Natural killer cell (primary cell): ENCODE measurements around the gene BBS9. TPM values are rescaled to one million over a fixed set of nuclear protein-coding genes. Genes with fewer than 3 reads are reported as not detected.
A peak's percentile ranks its signal among the peaks of the same experiment; 100 is the strongest.

ENCODE experiments used
- ATAC-seq, 3 donors: fragments of 150-1000 bp in 2 of 3; fragments of 200-7000 bp in 1 of 3; cut with Tn5 transposase; 1 replicate in 1 of 3; 2 replicates in 2 of 3; pipeline ENCODE4 v1.10.0; 2021; ENCODE audit warnings: mild to moderate bottlenecking in 2 of 3, moderate library complexity in 2 of 3
- DNase-seq, 2 donors: peaks; one replicate each; pipeline versions ENCODE4 v3.0.0 to v3.0.0-alpha.2; 2013 to 2021; ENCODE audit warnings: mixed read lengths in 1 of 2
- H3K27ac ChIP-seq: one replicate; pipeline ENCODE4 v1.5.1; 2013; ENCODE audit warnings: mild to moderate bottlenecking, low read length
- H3K27me3 ChIP-seq: one replicate; pipeline ENCODE4 v1.6.1; 2013; ENCODE audit warnings: low read length; ENCODE audit not compliant: control insufficient read depth, insufficient read depth
- H3K36me3 ChIP-seq: one replicate; pipeline ENCODE4 v1.6.1; 2013; ENCODE audit warnings: low read length; ENCODE audit not compliant: control insufficient read depth, insufficient read depth
- H3K4me1 ChIP-seq: one replicate; pipeline ENCODE4 v1.6.1; 2013; ENCODE audit warnings: low read length; ENCODE audit not compliant: control insufficient read depth, insufficient read depth
- H3K4me3 ChIP-seq: one replicate; pipeline ENCODE4 v1.5.1; 2013; ENCODE audit warnings: low read length
- H3K9me3 ChIP-seq: one replicate; pipeline ENCODE4 v1.6.1; 2013; ENCODE audit warnings: low read length; ENCODE audit not compliant: control insufficient read depth, insufficient read depth
- H3K27ac Mint-ChIP-seq, 2 donors: one replicate each; pipeline ENCODE4 v1.8.0; 2022; ENCODE audit warnings: mild to moderate bottlenecking in 2 of 2, mixed read lengths in 2 of 2, moderate library complexity in 1 of 2
- H3K27me3 Mint-ChIP-seq, 2 donors: one replicate each; pipeline ENCODE4 v1.8.0; 2022; ENCODE audit warnings: low read depth in 2 of 2, mixed read lengths in 2 of 2
- H3K36me3 Mint-ChIP-seq: one replicate; pipeline ENCODE4 v1.8.0; 2022; ENCODE audit warnings: mixed read lengths
- H3K4me1 Mint-ChIP-seq, 2 donors: one replicate each; pipeline ENCODE4 v1.8.0; 2022; ENCODE audit warnings: mixed read lengths in 2 of 2
- H3K4me3 Mint-ChIP-seq: one replicate; pipeline ENCODE4 v1.8.0; 2022; ENCODE audit warnings: mild to moderate bottlenecking, moderate library complexity, mixed read lengths
- H3K9me3 Mint-ChIP-seq, 2 donors: one replicate each; pipeline ENCODE4 v1.8.0; 2022; ENCODE audit warnings: mixed read lengths in 2 of 2
- WGBS: methylation state at CpG from one replicate; pipeline ENCODE4 v1.1.7; 2013; ENCODE audit warnings: missing lambda C conversion rate; ENCODE audit not compliant: insufficient coverage; 5-methylcytosine and 5-hydroxymethylcytosine counted together
- intact Hi-C: fragments of 100-400 bp; cut with micrococcal nuclease; formaldehyde crosslinking; loops from one replicate; pipeline ENCODE4 v1.14.2; 2022
- total RNA-seq, 4 donors: library from RNA; stranded (reverse); fragments of 120-200 nt in 1 of 4; gene quantifications; one replicate each; pipeline versions ENCODE4 v1.2.3 to v1.2.4, GENCODE V29; 2013 to 2022
- TF ChIP-seq, protein P1 (sequence below): fragments of 200-600 bp; IDR thresholded peaks from one replicate; pipeline ENCODE4 v1.8.0; 2022; ENCODE audit warnings: antibody characterized with exemption

Gene BBS9
- total RNA-seq, 3 donors from 2014 or later (not counting 1 experiment from before 2014, with no cell fraction given) = 25.1 to 34.6 (median 34.4) TPM

DNA sequence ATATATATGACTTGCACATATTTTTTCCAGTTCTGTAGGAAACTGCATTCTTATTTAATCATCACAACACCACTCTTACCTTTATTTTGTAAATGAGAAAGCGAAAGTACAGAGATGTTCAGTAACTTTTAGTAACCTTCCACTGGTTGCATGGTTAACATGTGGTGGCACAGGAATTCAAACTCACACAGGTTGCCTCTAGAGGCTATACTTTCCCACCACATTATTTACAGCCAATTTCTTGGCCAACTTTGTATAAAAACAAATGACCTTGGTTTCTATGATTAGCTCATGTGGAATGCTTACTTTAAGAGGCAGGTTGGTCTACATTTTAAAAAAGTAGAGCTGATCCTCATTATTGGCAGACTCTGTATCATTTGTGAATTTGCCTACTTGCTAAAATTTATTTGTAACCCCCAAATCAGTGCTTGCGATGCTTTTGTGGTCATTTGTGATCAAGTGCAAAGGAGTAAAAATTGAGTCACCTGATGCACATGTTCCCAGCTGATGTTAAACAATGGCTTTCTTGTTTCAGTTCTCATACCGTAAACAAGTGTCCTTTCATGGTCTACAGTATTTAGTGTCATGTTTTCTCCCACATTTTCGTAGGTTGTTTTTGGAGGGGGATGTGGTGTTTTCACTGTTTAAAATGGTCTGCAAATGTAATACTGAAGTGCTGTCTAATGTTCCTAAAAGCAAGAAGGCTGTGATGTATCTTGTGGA is 14.8 kb downstream of the BBS9 start:
- H3K4me1 ChIP-seq = no peaks in the 10 kb centered on the region
- TF ChIP-seq, protein P1, sequence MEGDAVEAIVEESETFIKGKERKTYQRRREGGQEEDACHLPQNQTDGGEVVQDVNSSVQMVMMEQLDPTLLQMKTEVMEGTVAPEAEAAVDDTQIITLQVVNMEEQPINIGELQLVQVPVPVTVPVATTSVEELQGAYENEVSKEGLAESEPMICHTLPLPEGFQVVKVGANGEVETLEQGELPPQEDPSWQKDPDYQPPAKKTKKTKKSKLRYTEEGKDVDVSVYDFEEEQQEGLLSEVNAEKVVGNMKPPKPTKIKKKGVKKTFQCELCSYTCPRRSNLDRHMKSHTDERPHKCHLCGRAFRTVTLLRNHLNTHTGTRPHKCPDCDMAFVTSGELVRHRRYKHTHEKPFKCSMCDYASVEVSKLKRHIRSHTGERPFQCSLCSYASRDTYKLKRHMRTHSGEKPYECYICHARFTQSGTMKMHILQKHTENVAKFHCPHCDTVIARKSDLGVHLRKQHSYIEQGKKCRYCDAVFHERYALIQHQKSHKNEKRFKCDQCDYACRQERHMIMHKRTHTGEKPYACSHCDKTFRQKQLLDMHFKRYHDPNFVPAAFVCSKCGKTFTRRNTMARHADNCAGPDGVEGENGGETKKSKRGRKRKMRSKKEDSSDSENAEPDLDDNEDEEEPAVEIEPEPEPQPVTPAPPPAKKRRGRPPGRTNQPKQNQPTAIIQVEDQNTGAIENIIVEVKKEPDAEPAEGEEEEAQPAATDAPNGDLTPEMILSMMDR = no peak
- no peak overlapping the region for H3K4me3 Mint-ChIP-seq
- H3K4me1 Mint-ChIP-seq = peaks cover 14 to 22% of the 10 kb centered on the region in 2 donors
- H3K36me3 Mint-ChIP-seq = no peaks in the 10 kb centered on the region
- H3K36me3 ChIP-seq = peaks cover 2% of the 10 kb centered on the region
- no peak for DNase-seq
- no peaks in the 10 kb centered on the region for H3K9me3 ChIP-seq
- H3K27ac Mint-ChIP-seq = no peak overlapping the region
- H3K4me3 ChIP-seq = no peak overlapping the region
- intact Hi-C loops = no loop called here
- no peaks in the 10 kb centered on the region for H3K27me3 Mint-ChIP-seq
- ATAC-seq = peak; percentile 54 to 67 (median 60)
- no peaks in the 10 kb centered on the region for H3K9me3 Mint-ChIP-seq
- 72% methylated on average over 4 of the region's 4 CpGs for WGBS
- no peaks in the 10 kb centered on the region for H3K27me3 ChIP-seq
- H3K27ac ChIP-seq = no peak overlapping the region

DNA sequence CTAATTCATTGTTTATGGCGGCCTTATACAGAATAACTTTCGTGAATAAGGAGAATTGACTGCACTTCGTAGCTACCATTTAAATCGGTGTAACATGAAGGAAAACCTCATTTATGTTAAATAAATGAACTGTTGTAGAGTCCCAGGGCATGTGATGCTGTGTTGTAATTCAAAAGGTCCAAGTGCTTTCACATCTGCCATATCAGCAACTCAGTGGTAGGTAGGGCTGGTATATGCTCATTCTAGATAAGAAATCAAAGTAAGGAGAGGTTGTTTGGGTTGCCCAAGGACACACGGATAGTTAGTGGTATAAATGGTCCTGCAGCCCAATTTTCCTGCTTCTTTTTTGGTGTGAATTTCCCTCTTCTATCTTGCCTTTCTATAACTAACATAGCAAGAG is 15.8 kb downstream of the BBS9 start:
- Histone ChIP-seq H3K27ac (no peak overlapping the region), H3K4me1 (no peaks in the 10 kb centered on the region), H3K9me3 (no peaks in the 10 kb centered on the region), H3K4me3 (no peak overlapping the region), H3K27me3 (no peaks in the 10 kb centered on the region), H3K36me3 (peaks cover 2% of the 10 kb centered on the region)
- DNase-seq = no peak
- H3K4me1 Mint-ChIP-seq = peaks cover 11 to 22% of the 10 kb centered on the region in 2 donors
- ATAC-seq = no peak
- H3K36me3 Mint-ChIP-seq = no peaks in the 10 kb centered on the region
- 91% methylated on average over 5 of the region's 5 CpGs for WGBS
- intact Hi-C loops = no loop called here
- H3K4me3 Mint-ChIP-seq = no peak overlapping the region
- H3K27me3 Mint-ChIP-seq = no peaks in the 10 kb centered on the region
- H3K27ac Mint-ChIP-seq = no peak overlapping the region
- no peaks in the 10 kb centered on the region for H3K9me3 Mint-ChIP-seq
- TF ChIP-seq, protein P1 = no peak

DNA sequence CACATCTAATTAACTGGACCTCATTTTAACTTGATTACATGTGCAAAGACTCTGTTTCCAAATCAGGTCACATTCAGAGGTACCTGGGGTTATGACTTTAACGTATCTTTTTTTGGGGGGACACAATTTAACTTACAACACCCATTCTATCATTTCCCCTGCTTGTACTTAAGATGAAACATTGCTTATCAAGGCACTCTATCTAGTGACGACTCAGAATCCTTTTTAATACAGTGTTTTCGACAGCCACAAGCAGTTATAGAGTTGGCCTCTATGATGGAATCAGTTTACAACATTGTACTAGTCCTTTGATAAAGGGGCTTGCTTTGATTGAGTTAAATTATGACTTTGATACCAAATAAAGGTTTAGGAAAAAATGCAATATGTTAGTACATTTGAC is 22.7 kb downstream of the BBS9 start:
- DNase-seq = no peak
- WGBS = 72% methylated on average over 3 of the region's 3 CpGs

More for the DNA sequence above, 22.7 kb downstream of the BBS9 start:
- Mint-ChIP-seq H3K9me3 (no peaks in the 10 kb centered on the region), H3K27me3 (no peaks in the 10 kb centered on the region), H3K4me1 (no peaks in the 10 kb centered on the region), H3K36me3 (no peaks in the 10 kb centered on the region), H3K4me3 (no peak overlapping the region), H3K27ac (no peak overlapping the region)
- no peak for ATAC-seq
- Histone ChIP-seq H3K27me3 (no peaks in the 10 kb centered on the region), H3K4me1 (no peaks in the 10 kb centered on the region), H3K27ac (no peak overlapping the region), H3K9me3 (no peaks in the 10 kb centered on the region), H3K36me3 (peaks cover 13% of the 10 kb centered on the region), H3K4me3 (no peak overlapping the region)
- intact Hi-C loops = no loop called here
- TF ChIP-seq, protein P1 = no peak
